ENCODE data around the gene TBCD. TPM values are rescaled to one million over a fixed set of nuclear protein-coding genes. Genes with fewer than 3 reads are reported as not detected.

Gene TBCD
- total RNA-seq, 2 experiments from 2014 or later = 181 to 186 TPM

GRCh38 chr17:82817947-82818346, 66.1 kb downstream of the TBCD start:
- no peak overlapping the region for H3K4me3 Mint-ChIP-seq
- peaks cover 4% of the 10 kb centered on the region for H3K9me3 Mint-ChIP-seq
- ATAC-seq (ENCODE audit: low read depth) (no peak), DNase-seq (no peak)
- H3K27ac Mint-ChIP-seq = peak overlapping the region; percentile 23
- peaks cover 53% of the 10 kb centered on the region for H3K36me3 Mint-ChIP-seq
- H3K27me3 Mint-ChIP-seq = no peaks in the 10 kb centered on the region
- POLR2A ChIA-PET = no interaction called here
- peaks cover 13% of the 10 kb centered on the region for H3K4me1 Mint-ChIP-seq

DNA sequence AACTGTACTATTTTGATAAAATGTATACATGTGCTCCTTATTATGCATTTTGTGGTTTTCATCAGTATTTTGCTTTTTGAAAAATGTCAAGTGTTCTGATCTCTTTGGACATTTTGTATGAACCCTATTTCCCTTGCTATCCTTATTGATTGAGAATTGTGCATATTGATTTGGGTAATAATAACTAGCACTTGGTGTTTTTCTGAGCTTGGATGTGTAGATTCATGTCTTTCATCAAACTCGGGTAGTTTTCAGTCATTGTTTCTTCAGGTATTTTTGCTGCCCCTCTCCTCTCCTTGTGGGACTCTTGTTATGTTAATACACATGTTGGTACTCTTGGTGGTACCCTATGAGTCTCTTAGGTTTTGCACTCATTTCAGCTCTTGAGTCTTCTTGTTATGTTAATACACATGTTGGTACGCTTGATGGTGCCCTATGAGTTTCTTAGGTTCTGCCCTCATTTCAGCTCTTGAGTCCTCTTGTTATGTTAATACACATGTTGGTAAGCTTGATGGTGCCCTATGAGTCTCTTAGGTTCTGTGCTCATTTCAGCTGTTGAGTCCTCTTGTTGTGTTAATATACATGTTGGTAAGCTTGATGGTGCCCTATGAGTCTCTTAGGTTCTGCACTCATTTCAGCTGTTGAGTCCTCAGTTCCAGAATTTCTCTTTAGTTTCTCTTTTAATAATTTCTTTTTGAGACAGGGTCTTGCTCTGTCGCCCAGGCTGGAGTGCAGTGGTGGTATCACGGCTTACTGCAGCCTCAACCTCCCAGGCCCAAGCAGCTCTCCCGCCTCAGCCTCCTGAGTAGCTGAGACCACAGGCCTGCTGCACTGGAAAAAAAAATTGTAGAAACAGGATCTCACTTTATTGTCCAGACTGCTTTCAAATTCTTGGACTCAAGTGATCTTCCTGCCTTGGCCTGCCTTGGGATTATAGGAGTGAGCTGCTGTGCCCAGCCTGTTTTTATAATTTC, 68.7 kb downstream of the TBCD start:
- POLR2A ChIA-PET = no interaction called here

DNA sequence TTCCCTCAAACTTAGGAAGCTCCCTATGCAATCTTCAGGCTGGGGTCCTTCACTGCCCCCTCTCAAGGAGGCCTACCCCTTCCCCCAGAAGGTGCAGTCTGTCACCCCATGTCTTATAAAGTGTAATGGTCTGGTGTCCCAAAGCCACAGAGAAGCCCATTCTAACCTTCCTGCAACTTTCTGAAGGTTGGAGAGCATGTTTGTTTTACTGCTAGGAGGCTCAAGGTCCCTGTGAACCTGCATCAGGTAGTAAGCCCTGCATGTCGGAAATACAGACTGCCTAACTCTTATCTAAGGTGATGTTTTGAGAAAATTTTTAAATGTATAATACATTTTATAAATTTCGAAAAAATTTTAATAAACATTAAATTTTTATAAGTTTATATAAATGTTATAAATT, 69.7 kb downstream of the TBCD start:
- no peak overlapping the region for H3K4me3 Mint-ChIP-seq
- no peak overlapping the region for H3K27ac Mint-ChIP-seq
- H3K27me3 Mint-ChIP-seq = no peaks in the 10 kb centered on the region
- ATAC-seq (ENCODE audit: low read depth) (no peak), DNase-seq (no peak)
- POLR2A ChIA-PET = no interaction called here
- peaks cover 35% of the 10 kb centered on the region for H3K36me3 Mint-ChIP-seq
- no peaks in the 10 kb centered on the region for H3K4me1 Mint-ChIP-seq
- H3K9me3 Mint-ChIP-seq = peaks cover 4% of the 10 kb centered on the region

More for the DNA sequence above, 68.7 kb downstream of the TBCD start:
- H3K27me3 Mint-ChIP-seq = no peaks in the 10 kb centered on the region
- no peak overlapping the region for H3K27ac Mint-ChIP-seq
- H3K9me3 Mint-ChIP-seq = peaks cover 4% of the 10 kb centered on the region
- peaks cover 8% of the 10 kb centered on the region for H3K4me1 Mint-ChIP-seq
- H3K36me3 Mint-ChIP-seq = peaks cover 45% of the 10 kb centered on the region
- no peak for ATAC-seq (ENCODE audit: low read depth)
- DNase-seq = no peak
- H3K4me3 Mint-ChIP-seq = no peak overlapping the region

GRCh38 chr17:82822281-82822680, 70.4 kb downstream of the TBCD start:
- Mint-ChIP-seq H3K4me3 (no peak overlapping the region), H3K4me1 (no peaks in the 10 kb centered on the region), H3K36me3 (peaks cover 38% of the 10 kb centered on the region), H3K27me3 (no peaks in the 10 kb centered on the region), H3K9me3 (peaks cover 4% of the 10 kb centered on the region), H3K27ac (peak overlapping the region; percentile 62)
- DNase-seq (no peak), ATAC-seq (ENCODE audit: low read depth) (no peak)
- POLR2A ChIA-PET = no interaction called here

GRCh38 chr17:82823004-82823403, 71.1 kb downstream of the TBCD start:
- DNase-seq (no peak), ATAC-seq (ENCODE audit: low read depth) (no peak)
- H3K27ac Mint-ChIP-seq = no peak overlapping the region
- peaks cover 39% of the 10 kb centered on the region for H3K36me3 Mint-ChIP-seq
- H3K9me3 Mint-ChIP-seq = peaks cover 4% of the 10 kb centered on the region
- no peak overlapping the region for H3K4me3 Mint-ChIP-seq
- no peaks in the 10 kb centered on the region for H3K27me3 Mint-ChIP-seq
- POLR2A ChIA-PET = no interaction called here
- no peaks in the 10 kb centered on the region for H3K4me1 Mint-ChIP-seq

- Mint-ChIP-seq H3K36me3 (peaks cover 31% of the 10 kb centered on the region), H3K27ac (no peak overlapping the region), H3K9me3 (peaks cover 1% of the 10 kb centered on the region), H3K4me3 (no peak overlapping the region), H3K4me1 (no peaks in the 10 kb centered on the region), H3K27me3 (no peaks in the 10 kb centered on the region)
- ATAC-seq (ENCODE audit: low read depth) = no peak
- no peak for DNase-seq
- POLR2A ChIA-PET = no interaction called here
Measured at GRCh38 chr17:82825540-82826124, 73.8 kb downstream of the TBCD start.

DNA sequence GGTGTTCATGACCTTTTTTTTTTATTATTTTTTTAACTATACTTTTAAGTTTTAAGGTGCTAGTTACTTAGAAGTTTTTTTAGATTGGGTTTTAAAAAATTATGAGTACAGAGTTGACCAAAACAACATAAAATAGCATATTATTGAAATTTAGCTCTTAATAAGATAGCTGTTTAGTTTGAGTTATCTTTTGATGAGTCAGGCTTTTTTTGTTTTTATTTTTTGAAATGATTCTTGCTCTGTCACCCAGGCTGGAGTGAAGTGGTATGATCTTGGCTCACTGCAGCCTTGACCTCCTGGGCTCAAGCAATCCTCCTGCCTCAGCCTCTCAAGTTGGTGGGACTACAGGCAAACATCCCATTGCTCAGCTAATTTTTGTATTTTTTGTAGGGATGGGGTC, 74.3 kb downstream of the TBCD start:
- Mint-ChIP-seq H3K4me3 (no peak overlapping the region), H3K27me3 (no peaks in the 10 kb centered on the region), H3K36me3 (peaks cover 28% of the 10 kb centered on the region), H3K9me3 (peaks cover 1% of the 10 kb centered on the region), H3K27ac (no peak overlapping the region), H3K4me1 (no peaks in the 10 kb centered on the region)
- ATAC-seq (ENCODE audit: low read depth) = no peak
- DNase-seq = no peak
- POLR2A ChIA-PET = no interaction called here

GRCh38 chr17:82826956-82827355, 75.1 kb downstream of the TBCD start:
- Mint-ChIP-seq H3K27ac (no peak overlapping the region), H3K9me3 (peaks cover 1% of the 10 kb centered on the region), H3K36me3 (peaks cover 25% of the 10 kb centered on the region), H3K4me1 (no peaks in the 10 kb centered on the region), H3K27me3 (no peaks in the 10 kb centered on the region), H3K4me3 (no peak overlapping the region)
- ATAC-seq (ENCODE audit: low read depth) (no peak), DNase-seq (no peak)
- POLR2A ChIA-PET = no interaction called here

DNA sequence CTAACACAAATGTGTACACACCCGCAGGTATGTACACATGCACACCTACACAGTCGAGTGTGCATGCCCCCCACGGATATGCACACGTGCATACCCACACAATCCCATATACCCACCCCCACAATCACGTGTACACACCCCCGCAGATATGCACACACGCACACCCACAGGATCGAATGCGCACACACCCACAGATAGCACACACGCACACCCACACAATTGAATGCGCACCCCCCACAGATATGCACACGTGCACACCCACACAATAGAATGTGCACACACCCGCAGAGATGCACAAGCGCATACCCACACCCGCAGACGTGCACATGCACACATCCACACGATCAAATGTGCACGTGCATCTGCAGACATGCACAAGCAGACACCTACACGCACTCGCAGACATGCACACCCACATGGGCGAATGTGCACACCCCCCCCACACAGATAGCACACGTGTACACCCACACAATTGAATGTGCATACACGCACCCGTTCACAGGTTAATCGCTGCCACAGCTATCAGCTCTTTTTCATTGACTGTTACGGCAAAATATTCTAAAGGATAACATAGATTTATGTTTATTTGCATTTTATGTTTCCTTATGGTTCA, 77.1 kb downstream of the TBCD start:
- no peak for DNase-seq
- no peak for ATAC-seq (ENCODE audit: low read depth)
- Mint-ChIP-seq H3K27ac (no peak overlapping the region), H3K4me1 (no peaks in the 10 kb centered on the region), H3K4me3 (no peak overlapping the region), H3K36me3 (peaks cover 24% of the 10 kb centered on the region), H3K9me3 (peaks cover 1% of the 10 kb centered on the region), H3K27me3 (no peaks in the 10 kb centered on the region)
- POLR2A ChIA-PET = interaction anchor here (1.3 kb wide), 1 partner anchor 35 kb away, joined by 4 read pairs; no protein-coding TSS in a partner anchor

DNA sequence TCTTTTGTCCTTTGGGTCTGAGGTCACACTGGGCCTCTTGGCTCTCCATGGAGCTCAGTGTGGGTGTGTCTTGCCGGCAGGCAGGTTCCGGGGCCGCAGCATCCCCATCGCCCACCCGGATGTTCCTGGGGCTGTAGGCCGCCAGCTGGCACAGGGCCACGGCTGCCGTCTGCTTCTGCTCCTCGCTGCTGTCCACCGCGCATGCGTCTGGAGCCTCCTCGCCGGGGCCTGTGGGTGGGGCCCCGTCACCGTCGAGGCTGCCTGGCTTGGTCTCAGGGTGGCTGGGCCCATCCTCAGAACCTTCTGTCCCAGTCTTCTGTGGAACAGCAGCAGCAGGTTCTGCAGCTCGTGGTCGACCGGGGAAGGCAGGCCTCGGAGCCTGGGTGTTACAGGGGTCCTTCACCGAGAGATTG, 78.4 kb downstream of the TBCD start:
- Mint-ChIP-seq H3K4me1 (no peaks in the 10 kb centered on the region), H3K27ac (no peak overlapping the region), H3K27me3 (no peaks in the 10 kb centered on the region), H3K4me3 (no peak overlapping the region), H3K36me3 (peaks cover 24% of the 10 kb centered on the region), H3K9me3 (peaks cover 1% of the 10 kb centered on the region)
- DNase-seq = no peak
- no peak for ATAC-seq (ENCODE audit: low read depth)
- POLR2A ChIA-PET = interaction anchor here (1.3 kb wide), 1 partner anchor 33 kb away, joined by 4 read pairs; no protein-coding TSS in a partner anchor

GRCh38 chr17:82831041-82831817, 79.4 kb downstream of the TBCD start:
- ATAC-seq (ENCODE audit: low read depth) = no peak
- POLR2A ChIA-PET = no interaction called here
- no peaks in the 10 kb centered on the region for H3K4me1 Mint-ChIP-seq
- no peak overlapping the region for H3K27ac Mint-ChIP-seq
- no peak for DNase-seq
- H3K27me3 Mint-ChIP-seq = no peaks in the 10 kb centered on the region
- peaks cover 24% of the 10 kb centered on the region for H3K36me3 Mint-ChIP-seq
- H3K9me3 Mint-ChIP-seq = peaks cover 1% of the 10 kb centered on the region
- no peak overlapping the region for H3K4me3 Mint-ChIP-seq

DNA sequence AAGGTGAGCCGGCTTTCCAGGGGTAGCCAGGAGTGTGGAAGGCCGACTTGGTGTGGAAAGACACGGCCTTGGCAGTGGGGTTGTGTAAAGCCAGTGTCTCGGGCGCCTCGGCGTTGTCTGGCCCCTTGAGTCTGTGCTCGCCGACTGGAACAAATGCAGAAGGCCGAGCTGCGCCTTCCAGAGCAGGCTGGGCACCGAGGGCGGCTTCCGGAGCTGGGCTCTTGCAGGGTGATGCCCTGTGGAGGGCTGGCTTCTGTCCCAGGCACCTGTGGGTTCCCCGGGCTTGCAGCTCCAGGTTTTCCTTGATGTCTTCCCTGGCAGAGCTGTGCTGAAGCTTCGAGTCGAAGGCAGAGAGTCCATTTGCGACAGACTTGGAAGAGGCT, 79.9 kb downstream of the TBCD start:
- H3K27me3 Mint-ChIP-seq = no peaks in the 10 kb centered on the region
- peaks cover 24% of the 10 kb centered on the region for H3K36me3 Mint-ChIP-seq
- no peaks in the 10 kb centered on the region for H3K4me1 Mint-ChIP-seq
- ATAC-seq (ENCODE audit: low read depth) (no peak), DNase-seq (no peak)
- peaks cover 1% of the 10 kb centered on the region for H3K9me3 Mint-ChIP-seq
- H3K27ac Mint-ChIP-seq = no peak overlapping the region
- H3K4me3 Mint-ChIP-seq = no peak overlapping the region
- POLR2A ChIA-PET = no interaction called here

- ATAC-seq (ENCODE audit: low read depth) (no peak), DNase-seq (no peak)
- Mint-ChIP-seq H3K4me3 (no peak overlapping the region), H3K27me3 (no peaks in the 10 kb centered on the region), H3K4me1 (no peaks in the 10 kb centered on the region), H3K27ac (no peak overlapping the region), H3K36me3 (peaks cover 20% of the 10 kb centered on the region), H3K9me3 (peaks cover 1% of the 10 kb centered on the region)
- POLR2A ChIA-PET = no interaction called here
Measured at GRCh38 chr17:82832411-82832810, 80.5 kb downstream of the TBCD start.
